GM23248 (cell line): ENCODE results near the gene TLE4.

ENCODE experiments used
- EZH2 ChIP-seq: fragments of 200-600 bp; sonication (generic); IDR thresholded peaks from 2 replicates; pipeline ENCODE4 v1.6.1; 2018; ENCODE audit warnings: antibody characterized with exemption, mild to moderate bottlenecking; ENCODE audit not compliant: insufficient read depth, poor library complexity, severe bottlenecking
- EZH2phosphoT487 ChIP-seq: fragments of 200-600 bp; sonication (generic); IDR thresholded peaks from 2 replicates; pipeline ENCODE4 v1.6.1; 2018; ENCODE audit warnings: antibody characterized with exemption, moderate library complexity, mild to moderate bottlenecking, low read depth; ENCODE audit not compliant: insufficient read depth

DNA sequence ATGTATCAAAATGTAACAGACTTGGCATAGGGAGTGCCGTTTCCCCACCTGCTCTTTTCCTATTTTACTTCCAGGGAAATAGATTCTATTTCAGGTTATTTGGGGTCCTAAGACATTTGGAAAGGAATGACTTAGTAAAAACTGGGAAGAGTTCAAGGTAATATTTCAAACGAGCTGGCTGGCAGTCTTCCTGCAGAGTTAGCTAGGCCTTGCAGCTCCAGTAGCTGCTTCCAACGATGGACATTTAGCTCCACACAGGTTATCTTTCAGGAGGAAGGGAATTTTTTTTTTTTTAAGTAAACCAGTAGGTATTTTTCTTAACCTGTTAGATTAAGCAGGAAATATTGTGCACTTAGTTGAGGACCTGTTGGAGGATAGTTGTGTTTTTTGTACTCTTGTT lies 45.2 kb downstream of the TLE4 start:
- TF ChIP-seq EZH2 (no peak), EZH2phosphoT487 (no peak)
